ENCODE measurements around the gene MAN2C1.

The MAN2C1 gene

GRCh38 chr15:75361361-75361988, 6.9 kb downstream of the MAN2C1 start:
- no peak for ATAC-seq
- TF ChIP-seq CSRNP3 (CRISPR knock-in tag; IDR thresholded peaks at IDR 0.05): no peak
- TF ChIP-seq OSR1 (CRISPR knock-in tag; IDR thresholded peaks at IDR 0.05): no peak
- no peak for TF ChIP-seq RARB (CRISPR knock-in tag; IDR thresholded peaks at IDR 0.05)
- no peak for TF ChIP-seq CREB5 (CRISPR knock-in tag; IDR thresholded peaks at IDR 0.05; ENCODE audit: low read depth)

GRCh38 chr15:75360856-75361255, 7.6 kb downstream of the MAN2C1 start:
- ATAC-seq: no peak
- TF ChIP-seq TCF4 (CRISPR knock-in tag; IDR thresholded peaks at IDR 0.05; ENCODE audit: borderline replicate concordance): no peak
- TF ChIP-seq PATZ1 (CRISPR knock-in tag; IDR thresholded peaks at IDR 0.05; ENCODE audit: borderline replicate concordance): no peak
- no peak for TF ChIP-seq RARB (CRISPR knock-in tag; IDR thresholded peaks at IDR 0.05)
- TF ChIP-seq TOX (CRISPR knock-in tag; IDR thresholded peaks at IDR 0.05; ENCODE audit: borderline replicate concordance): no peak
- TF ChIP-seq ESRRG (CRISPR knock-in tag; IDR thresholded peaks at IDR 0.05): no peak
- TF ChIP-seq CSDC2 (CRISPR knock-in tag; IDR thresholded peaks at IDR 0.05): no peak
- TF ChIP-seq TSHZ2 (CRISPR knock-in tag; IDR thresholded peaks at IDR 0.05): no peak
- TF ChIP-seq ZC3H10 (CRISPR knock-in tag; IDR thresholded peaks at IDR 0.05): no peak
- no peak for TF ChIP-seq CSRNP3 (CRISPR knock-in tag; IDR thresholded peaks at IDR 0.05)
- TF ChIP-seq ZFP3 (CRISPR knock-in tag; IDR thresholded peaks at IDR 0.05): no peak
- no peak for TF ChIP-seq ARNTL (CRISPR knock-in tag; IDR thresholded peaks at IDR 0.05; ENCODE audit: borderline replicate concordance, low read depth)
- no peak for TF ChIP-seq ISL1 (CRISPR knock-in tag; IDR thresholded peaks at IDR 0.05)
- no peak for TF ChIP-seq POU6F1 (CRISPR knock-in tag; IDR thresholded peaks at IDR 0.05; ENCODE audit: borderline replicate concordance, low read depth)
- TF ChIP-seq GLIS3 (CRISPR knock-in tag; IDR thresholded peaks at IDR 0.05): no peak
- TF ChIP-seq ZNF8 (CRISPR knock-in tag; IDR thresholded peaks at IDR 0.05): no peak
- no peak for TF ChIP-seq CREB5 (CRISPR knock-in tag; IDR thresholded peaks at IDR 0.05; ENCODE audit: low read depth)

Data from SK-N-SH treated with all-trans-retinoic acid at 6 μM for 48 hours (cell line).